MCF 10A (cell line): Measurements from ENCODE around the gene TRIM7. TPM values are rescaled to one million over a fixed set of nuclear protein-coding genes. Genes with fewer than 3 reads are reported as not detected.
"Not testable (repeated sequence)": the region's sequence is repeated elsewhere in the genome, so short reads cannot be mapped to it uniquely, and the experiment has no call there.

Experiments used
- BruUV-seq: library from RNA; stranded (reverse); fragments of 400-500 nt; replicated peaks from 2 replicates; lab custom pipeline; 2021; lab: Mats Ljungman, UMichigan
- CTCF ChIA-PET: fragments of 300-600 bp; sonication (Branson Sonifier 250); formaldehyde crosslinking; extraction: SDS; loops from one replicate; lab custom pipeline; 2021; ENCODE audit warnings: antibody characterized with exemption, inconsistent platforms; lab: Yijun Ruan, JAX
- POLR2A ChIA-PET: fragments of 300-600, 350-650 bp; sonication (Branson Sonifier 250); formaldehyde crosslinking; extraction: SDS; loops from one replicate; lab custom pipeline; 2020; ENCODE audit warnings: antibody characterized with exemption, inconsistent platforms; lab: Yijun Ruan, JAX
- DNase-seq: peaks from one replicate; pipeline ENCODE4 v3.0.0-alpha.2; 2018; ENCODE audit not compliant: unreplicated experiment
- H3K27ac Mint-ChIP-seq: one replicate; pipeline ENCODE4 v1.8.0; 2022; ENCODE audit warnings: mild to moderate bottlenecking, low read depth, mixed read lengths; ENCODE audit not compliant: unreplicated experiment
- H3K27me3 Mint-ChIP-seq: one replicate; pipeline ENCODE4 v1.8.0; 2022; ENCODE audit warnings: mixed read lengths; ENCODE audit not compliant: insufficient read depth, unreplicated experiment
- H3K36me3 Mint-ChIP-seq: one replicate; pipeline ENCODE4 v1.8.0; 2022; ENCODE audit warnings: mild to moderate bottlenecking, moderate library complexity, mixed read lengths; ENCODE audit not compliant: insufficient read depth, unreplicated experiment
- H3K4me1 Mint-ChIP-seq: one replicate; pipeline ENCODE4 v1.8.0; 2022; ENCODE audit warnings: mixed read lengths; ENCODE audit not compliant: insufficient read depth, unreplicated experiment
- H3K4me3 Mint-ChIP-seq: one replicate; pipeline ENCODE4 v1.8.0; 2022; ENCODE audit warnings: mild to moderate bottlenecking, moderate library complexity, mixed read lengths; ENCODE audit not compliant: unreplicated experiment
- H3K9me3 Mint-ChIP-seq: one replicate; pipeline ENCODE4 v1.8.0; 2022; ENCODE audit warnings: mixed read lengths; ENCODE audit not compliant: unreplicated experiment
- CTCF ChIP-seq: fragments of 200-600 bp; IDR thresholded peaks from one replicate; pipeline ENCODE4 v1.8.0; 2022; ENCODE audit warnings: antibody characterized with exemption, mild to moderate bottlenecking; ENCODE audit not compliant: unreplicated experiment
- intact Hi-C: fragments of 100-400 bp; cut with micrococcal nuclease; formaldehyde crosslinking; loops from 2 replicates; pipeline ENCODE4 v1.14.1; 2022
- total RNA-seq: library from RNA; stranded (reverse); gene quantifications from 2 replicates; pipeline ENCODE4 v1.2.3, GENCODE V29; 2022

TRIM7 gene
- total RNA-seq, 1 experiment from 2014 or later: 26.3 TPM

DNA sequence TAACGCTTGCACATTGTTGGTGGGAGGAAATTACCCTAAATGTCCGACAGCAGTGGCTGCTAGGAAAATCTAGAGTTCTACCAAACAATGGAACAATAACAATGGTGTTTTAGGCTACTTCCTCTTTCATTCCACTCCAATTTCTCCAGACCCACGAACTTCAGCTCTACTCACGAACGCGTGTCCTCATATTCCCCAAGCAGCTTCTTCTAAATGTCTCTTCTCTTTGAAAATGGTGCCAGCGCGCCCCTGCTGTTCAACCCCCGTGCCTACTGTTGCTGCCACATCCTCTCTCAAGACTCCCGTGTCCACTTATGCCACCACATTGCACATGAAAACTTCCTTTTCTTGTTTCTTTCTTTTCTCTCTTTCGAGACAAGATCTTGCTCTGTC is 32.0 kb downstream of the TRIM7 start:
- peak overlapping the region; percentile 84 for H3K4me3 Mint-ChIP-seq
- intact Hi-C loops: loop anchor here (1.0 to 2.0 kb wide), 2 partner anchors 16 to 34 kb away; no protein-coding TSS in a partner anchor
- no peak for DNase-seq
- ChIA-PET CTCF (interaction anchor here (0.6 to 2.4 kb wide), 12 partner anchors 8 to 605 kb away, joined by 3 to 15 read pairs (median 4); no protein-coding TSS in a partner anchor), POLR2A (interaction anchor here (0.6 to 3.6 kb wide), 15 partner anchors 10 to 371 kb away, joined by 3 to 34 read pairs (median 6); partner anchors contain the start of genes MGAT1, RACK1, TRIM41 and TRIM52)
- peaks cover 39% of the 10 kb centered on the region for H3K4me1 Mint-ChIP-seq
- H3K9me3 Mint-ChIP-seq: no peaks in the 10 kb centered on the region
- peak overlapping the region; percentile 46 for H3K27ac Mint-ChIP-seq
- H3K36me3 Mint-ChIP-seq: peaks cover 11% of the 10 kb centered on the region
- BruUV-seq: no TSS peak
- peak; percentile 16 for TF ChIP-seq CTCF
- no peaks in the 10 kb centered on the region for H3K27me3 Mint-ChIP-seq

DNA sequence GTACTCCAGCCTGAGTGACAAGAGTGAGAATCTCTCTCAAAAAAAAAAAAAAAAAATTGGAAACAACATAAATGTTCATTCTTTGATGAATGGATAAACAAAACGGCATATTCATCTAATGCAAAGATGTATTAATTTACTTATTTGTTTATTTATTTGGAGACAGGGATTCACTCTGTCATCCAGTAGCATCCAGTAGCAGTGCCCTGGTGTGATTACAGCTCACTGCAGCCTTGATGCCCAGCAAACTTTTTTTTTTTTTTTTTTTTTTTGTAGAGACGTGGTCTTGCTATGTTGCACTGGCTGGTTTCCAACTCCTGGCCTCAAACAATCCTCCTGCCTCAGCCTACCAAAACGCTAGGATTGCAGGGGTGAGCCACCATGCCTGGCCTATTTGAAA is 33.2 kb downstream of the TRIM7 start:
- peaks cover 11% of the 10 kb centered on the region for H3K36me3 Mint-ChIP-seq
- CTCF ChIA-PET: interaction anchor here (0.6 to 2.4 kb wide), 4 partner anchors 12 to 303 kb away, joined by 3 to 15 read pairs (median 4); no protein-coding TSS in a partner anchor
- TF ChIP-seq CTCF: no peak
- no peak overlapping the region for H3K4me3 Mint-ChIP-seq
- H3K4me1 Mint-ChIP-seq: peaks cover 44% of the 10 kb centered on the region
- no peak overlapping the region for H3K27ac Mint-ChIP-seq
- H3K27me3 Mint-ChIP-seq: no peaks in the 10 kb centered on the region
- no peak for DNase-seq
- intact Hi-C loops: loop anchor here (2.0 kb wide), 1 partner anchor 17 kb away; no protein-coding TSS in a partner anchor
- no peaks in the 10 kb centered on the region for H3K9me3 Mint-ChIP-seq
- BruUV-seq: no TSS peak
- POLR2A ChIA-PET: interaction anchor here (1.8 to 3.6 kb wide), 3 partner anchors 13 to 303 kb away, joined by 9 to 34 read pairs (median 15); no protein-coding TSS in a partner anchor

DNA sequence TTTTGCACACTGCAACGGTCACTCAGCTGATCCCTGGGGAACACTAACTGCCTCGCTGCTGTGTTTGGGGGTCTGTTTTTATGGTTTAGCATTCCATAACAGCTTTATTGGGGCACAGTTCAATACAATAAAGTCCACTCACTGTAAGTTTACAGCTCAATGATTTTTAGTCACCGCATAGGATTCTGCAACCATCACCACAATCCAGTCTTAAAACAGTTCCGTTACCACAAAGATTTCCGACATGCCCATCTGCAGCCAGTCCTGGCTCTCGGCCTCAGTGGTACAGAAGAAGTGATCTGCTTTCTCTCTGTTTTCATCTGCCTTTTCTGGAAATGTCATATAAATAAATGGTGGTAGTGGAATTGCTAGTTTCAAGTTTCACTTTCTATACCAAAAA is 34.0 kb downstream of the TRIM7 start:
- H3K36me3 Mint-ChIP-seq: peaks cover 11% of the 10 kb centered on the region
- no peak overlapping the region for H3K27ac Mint-ChIP-seq
- no peak for DNase-seq
- no peak for TF ChIP-seq CTCF
- peak overlapping the region; percentile 53 for H3K4me3 Mint-ChIP-seq
- ChIA-PET POLR2A (interaction anchor here (0.7 to 3.6 kb wide), 5 partner anchors 13 to 302 kb away, joined by 3 to 15 read pairs (median 4); no protein-coding TSS in a partner anchor), CTCF (interaction anchor here (0.6 to 3.6 kb wide), 3 partner anchors 9 to 12 kb away, joined by 3 to 16 read pairs (median 4); no protein-coding TSS in a partner anchor)
- no peaks in the 10 kb centered on the region for H3K9me3 Mint-ChIP-seq
- H3K4me1 Mint-ChIP-seq: peaks cover 44% of the 10 kb centered on the region
- intact Hi-C loops: no loop called here
- no peaks in the 10 kb centered on the region for H3K27me3 Mint-ChIP-seq
- no TSS peak for BruUV-seq

- Mint-ChIP-seq H3K4me3 (peak overlapping the region; percentile 53), H3K27ac (no peak overlapping the region), H3K36me3 (peaks cover 11% of the 10 kb centered on the region), H3K27me3 (no peaks in the 10 kb centered on the region), H3K4me1 (peaks cover 44% of the 10 kb centered on the region), H3K9me3 (no peaks in the 10 kb centered on the region)
- CTCF ChIA-PET: interaction anchor here (0.6 to 3.6 kb wide), 7 partner anchors 9 to 270 kb away, joined by 3 to 16 read pairs (median 3); no protein-coding TSS in a partner anchor
- TF ChIP-seq CTCF: no peak
- BruUV-seq: no TSS peak
- intact Hi-C loops: no loop called here
- peak; percentile 52 for DNase-seq
- POLR2A ChIA-PET: interaction anchor here (0.7 to 2.8 kb wide), 5 partner anchors 14 to 52 kb away, joined by 3 to 15 read pairs (median 4); no protein-coding TSS in a partner anchor
These were observed 34.7 kb downstream of the TRIM7 start for GRCh38 chr5:181170237-181170825.

DNA sequence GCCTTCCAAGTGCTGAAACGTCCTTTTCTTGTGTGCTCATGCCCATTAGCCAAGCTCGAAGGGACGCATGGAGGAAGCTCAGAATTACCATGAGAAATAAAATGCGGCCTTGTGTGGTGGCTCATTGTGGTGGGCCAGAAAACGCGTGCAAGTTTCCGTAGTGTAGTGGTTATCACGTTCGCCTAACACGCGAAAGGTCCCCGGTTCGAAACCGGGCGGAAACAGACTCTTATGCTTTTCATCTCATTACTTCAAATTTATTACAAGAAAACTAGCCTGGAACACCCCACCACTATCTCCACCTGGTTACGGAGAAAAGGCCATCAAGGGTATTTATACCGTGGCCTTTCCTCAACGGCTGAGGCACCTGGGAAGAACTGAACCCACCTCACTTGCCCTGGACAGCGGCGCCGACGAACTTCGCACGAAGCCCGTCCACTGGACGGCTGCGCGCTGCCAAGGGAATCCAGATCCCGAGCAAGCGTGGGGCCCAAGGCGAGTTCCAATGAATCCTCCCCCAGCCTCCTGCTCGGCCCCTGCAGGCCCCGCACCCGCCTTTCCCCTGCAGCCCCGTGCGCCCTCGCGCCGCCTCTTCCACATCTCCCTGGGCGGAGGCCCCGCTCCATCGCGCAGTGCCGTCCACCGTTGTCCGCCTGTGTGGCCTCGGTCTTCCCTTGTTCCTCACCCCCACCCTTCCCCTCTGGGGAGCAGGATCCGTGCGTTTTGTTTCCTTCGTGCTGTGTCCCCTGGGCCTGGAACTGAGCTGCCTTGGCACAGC is 35.3 kb downstream of the TRIM7 start:
- peak; percentile 80 for DNase-seq
- peaks cover 44% of the 10 kb centered on the region for H3K4me1 Mint-ChIP-seq
- POLR2A ChIA-PET: interaction anchor here (0.6 to 2.8 kb wide), 5 partner anchors 15 to 358 kb away, joined by 3 to 15 read pairs (median 4); no protein-coding TSS in a partner anchor
- H3K27me3 Mint-ChIP-seq, intact Hi-C loops, H3K9me3 Mint-ChIP-seq, H3K27ac Mint-ChIP-seq: not testable (repeated sequence)
- H3K36me3 Mint-ChIP-seq: peaks cover 11% of the 10 kb centered on the region
- H3K4me3 Mint-ChIP-seq: peak overlapping the region; percentile 53
- CTCF ChIA-PET: interaction anchor here (0.7 to 3.6 kb wide), 6 partner anchors 9 to 270 kb away, joined by 3 to 16 read pairs (median 4); no protein-coding TSS in a partner anchor
- BruUV-seq: TSS peak; percentile 96
